GM12873 (cell line): Measurements from ENCODE around the gene PKIG.

Source experiments
- CTCF ChIP-seq: IDR thresholded peaks from 2 replicates; pipeline ENCODE4 v1.5.1; 2012; ENCODE audit warnings: low read depth, mild to moderate bottlenecking, moderate library complexity, low read length, control low read depth; ENCODE audit not compliant: insufficient read depth; ENCODE audit errors: missing control alignments

PKIG gene

GRCh38 chr20:44571362-44571988, 10.9 kb upstream of the PKIG start:
- TF ChIP-seq CTCF, result no peak

- TF ChIP-seq CTCF, result no peak
Measured at GRCh38 chr20:44572551-44573500, 9.6 kb upstream of the PKIG start.

GRCh38 chr20:44573501-44573869, 8.9 kb upstream of the PKIG start:
- TF ChIP-seq CTCF, result no peak

- TF ChIP-seq CTCF, result no peak
Measured at GRCh38 chr20:44574372-44574771, 8.0 kb upstream of the PKIG start.

- peak; percentile 62 for TF ChIP-seq CTCF
Measured at GRCh38 chr20:44576297-44576696, 6.1 kb upstream of the PKIG start.

GRCh38 chr20:44579313-44580081, 2.9 kb upstream of the PKIG start:
- TF ChIP-seq CTCF, result no peak
